HG02678 (cell line): ENCODE results near the gene STARD4.

ENCODE experiments used
- ATAC-seq: cut with Tn5 transposase; IDR thresholded peaks from one replicate; pipeline ENCODE4 v1.9.1; 2021; ENCODE audit warnings: mild to moderate bottlenecking, moderate library complexity; ENCODE audit not compliant: unreplicated experiment

STARD4 gene

DNA sequence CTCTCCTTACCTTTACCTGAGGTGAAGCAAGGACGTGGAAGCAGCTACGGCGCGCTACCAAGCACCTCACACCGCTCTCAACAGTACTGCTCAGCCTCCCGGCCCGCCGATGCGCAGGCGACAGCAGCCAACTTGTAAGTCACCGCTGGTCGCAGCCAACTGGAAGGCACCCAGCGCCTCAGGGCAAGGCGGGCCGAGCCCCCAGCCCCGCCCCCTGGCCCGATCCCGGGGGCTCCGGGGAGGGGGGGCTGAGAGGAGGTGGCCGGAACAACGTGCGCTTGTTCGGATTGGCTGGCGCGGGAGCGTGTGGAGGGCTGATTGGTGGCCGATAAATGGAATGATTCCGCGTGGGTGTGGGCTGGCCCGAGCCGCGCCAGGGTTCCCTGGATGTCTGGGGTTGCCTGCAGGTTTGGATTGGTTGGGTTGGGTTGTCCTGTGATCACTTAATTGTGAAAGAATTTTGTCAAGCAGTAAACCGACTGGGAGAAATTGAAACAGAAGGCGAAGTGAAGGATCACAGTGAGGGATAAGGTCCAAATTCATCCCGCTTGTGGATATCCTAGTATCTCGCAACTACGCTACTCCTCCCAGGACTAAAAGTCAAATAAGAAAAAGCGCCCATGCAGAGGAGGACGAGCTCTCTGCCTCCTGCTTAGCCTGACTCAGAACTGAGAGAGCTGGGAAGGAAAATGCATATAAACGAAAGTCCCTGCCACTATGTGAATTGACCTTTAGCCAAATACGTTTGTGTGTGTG, at the start of gene STARD4:
STARD4 (minus strand) TSS at position 161 of the 756 bp plus-strand sequence. CDS start 5,102 bp downstream, outside the sequence.
- ATAC-seq: peak; percentile 89

GRCh38 chr5:111559680-111560079, 47.3 kb upstream of the STARD4 start:
- no peak for ATAC-seq

DNA sequence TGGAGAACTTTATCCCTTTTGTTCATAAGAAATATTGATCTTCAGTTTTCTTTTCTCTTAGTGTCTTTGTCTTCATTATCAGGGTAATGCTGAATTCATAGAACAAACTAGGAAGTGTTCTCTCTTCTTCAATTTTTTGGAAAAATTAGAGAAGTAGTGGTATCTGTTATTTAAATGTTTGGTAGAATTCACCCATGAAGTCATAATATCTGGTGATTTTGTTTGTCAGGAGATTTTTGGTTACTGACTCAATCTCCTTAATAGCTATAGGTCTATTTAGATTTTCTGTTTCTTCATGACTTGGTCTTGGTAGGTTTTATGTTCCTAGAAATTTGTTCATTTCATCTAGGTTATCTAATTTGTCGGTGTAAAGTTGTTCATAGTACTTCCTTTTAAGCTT, 45.4 kb upstream of the STARD4 start:
- ATAC-seq: no peak

GRCh38 chr5:111557111-111557510, 44.8 kb upstream of the STARD4 start:
- no peak for ATAC-seq

DNA sequence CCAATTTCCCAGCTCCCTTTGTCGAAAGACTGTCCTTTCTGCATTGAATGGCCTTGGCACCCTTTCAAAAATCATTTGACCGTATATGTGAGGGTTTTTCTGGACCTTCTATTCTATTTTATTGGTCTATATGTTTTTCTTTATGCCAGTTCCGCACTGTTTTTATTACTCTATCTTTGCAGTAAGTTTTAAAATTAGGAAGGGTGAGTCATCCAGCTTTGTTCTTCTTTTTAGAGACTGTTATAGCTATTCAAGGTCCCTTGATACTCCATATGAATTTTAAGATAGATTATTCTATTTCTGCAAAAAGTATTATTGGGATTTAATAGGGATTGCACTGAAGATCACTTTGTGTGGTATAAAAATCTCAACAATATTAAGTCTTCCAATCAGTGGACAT, 44.2 kb upstream of the STARD4 start:
- no peak for ATAC-seq

DNA sequence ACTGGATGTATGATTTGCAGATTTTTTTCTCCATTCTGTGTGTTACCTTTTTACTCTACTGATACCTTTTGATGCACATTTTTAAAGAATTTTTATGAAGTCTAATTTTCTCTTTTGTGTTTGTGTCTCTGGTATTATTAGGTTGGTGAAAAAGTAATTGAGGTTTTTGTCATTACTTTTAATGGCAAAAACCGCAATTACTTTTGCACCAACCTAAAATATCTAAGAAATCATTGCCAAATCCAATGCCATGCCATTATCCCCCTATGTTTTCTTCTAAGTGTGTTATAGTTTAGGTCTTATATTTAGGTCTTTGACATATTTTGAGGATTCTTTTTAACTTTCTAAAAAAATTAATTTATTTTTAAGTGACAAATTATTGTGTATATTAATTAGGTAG, 43.4 kb upstream of the STARD4 start:
- ATAC-seq: no peak

DNA sequence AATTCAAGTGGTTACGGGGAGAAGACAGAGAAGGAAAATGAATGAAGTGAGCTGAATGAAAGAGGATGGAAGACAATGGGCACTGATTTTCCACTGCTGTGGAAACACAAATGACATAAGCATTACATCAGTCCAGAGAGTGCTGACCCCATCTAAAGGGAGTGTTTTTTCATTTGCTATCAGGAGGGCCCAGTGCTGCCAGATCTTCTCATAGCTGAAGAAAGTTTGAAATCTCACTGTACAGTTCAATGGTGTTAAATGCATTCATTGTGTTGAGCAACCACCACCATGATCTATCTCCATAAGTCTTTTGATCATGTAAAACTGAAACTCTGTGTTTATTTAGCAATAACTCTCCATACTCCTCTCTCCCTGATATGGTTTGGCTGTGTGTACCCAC, 41.5 kb upstream of the STARD4 start:
- ATAC-seq: no peak

- ATAC-seq: no peak
Measured at GRCh38 chr5:111552896-111553295, 40.6 kb upstream of the STARD4 start.

DNA sequence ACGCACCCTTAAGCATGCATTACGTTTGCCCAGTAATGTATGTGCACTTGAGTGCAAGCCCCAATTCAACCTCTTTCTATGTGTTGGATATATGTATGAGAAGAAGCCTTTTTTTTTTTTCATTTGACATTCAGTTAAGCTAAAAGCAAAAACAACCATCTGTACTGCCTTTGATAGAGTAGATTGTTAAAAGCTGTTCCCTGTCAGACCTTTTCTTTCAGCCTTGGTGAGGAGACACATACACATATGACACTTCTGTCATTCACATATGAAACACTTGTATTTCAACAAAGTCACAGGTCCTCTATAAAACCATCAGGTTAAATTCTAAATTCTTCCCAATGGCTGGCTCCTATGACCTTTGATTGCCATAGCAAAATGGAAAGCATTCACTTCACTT, 40.2 kb upstream of the STARD4 start:
- ATAC-seq: no peak

GRCh38 chr5:111551569-111552275, 39.4 kb upstream of the STARD4 start:
- ATAC-seq: no peak

DNA sequence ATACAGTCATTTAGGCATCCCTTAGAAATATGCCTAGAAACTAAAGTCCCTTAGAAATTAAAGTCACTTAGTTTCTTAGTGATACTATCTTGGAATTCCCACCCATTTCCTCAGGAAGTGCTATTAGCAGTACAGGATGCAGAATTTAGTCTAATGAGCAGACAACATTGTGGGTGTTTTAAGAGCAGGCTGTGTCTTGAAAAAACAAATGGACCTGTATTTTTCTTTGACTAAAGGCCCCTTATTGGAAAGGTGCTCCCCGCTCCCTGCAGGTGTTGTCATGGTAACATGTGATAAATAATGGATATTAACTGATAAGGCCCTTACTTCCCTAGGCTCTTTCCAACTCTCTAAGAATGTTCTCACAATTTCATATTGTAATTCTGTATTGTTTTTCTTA, 38.8 kb upstream of the STARD4 start:
- no peak for ATAC-seq

DNA sequence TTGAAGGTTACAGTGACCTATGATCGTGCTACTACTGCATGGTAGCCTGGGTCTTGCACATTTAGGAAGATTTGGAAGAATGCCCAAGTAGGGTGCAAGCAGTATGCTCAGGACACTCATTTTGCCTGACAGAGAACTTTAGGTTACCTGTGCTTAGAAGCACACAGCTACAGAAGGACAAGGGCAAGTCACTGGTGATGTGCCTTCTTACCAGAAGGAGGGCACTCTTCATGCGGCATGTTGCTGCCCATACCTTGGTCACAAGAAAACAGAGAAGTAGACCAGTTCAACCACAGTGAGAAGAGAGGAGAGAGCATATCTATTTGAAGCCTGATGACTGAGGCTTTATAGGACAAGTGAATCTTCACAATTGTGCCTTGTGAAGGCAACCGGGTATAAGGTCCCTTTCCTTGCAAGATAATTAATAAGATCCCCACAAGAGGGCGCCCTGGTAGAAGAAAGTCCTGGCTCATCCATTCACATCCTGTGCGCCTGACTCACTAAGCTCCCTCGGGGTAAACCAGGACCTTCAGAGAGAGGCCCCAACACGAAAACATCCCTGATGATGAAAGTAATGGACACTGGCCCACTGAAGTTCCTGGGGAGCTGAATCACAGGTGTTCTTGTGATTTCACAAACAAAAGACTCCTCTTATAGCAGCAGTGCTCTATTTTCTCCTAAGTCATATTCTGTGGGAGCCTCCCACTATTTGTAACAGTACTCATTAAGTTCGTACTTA, 38.1 kb upstream of the STARD4 start:
- ATAC-seq: peak; percentile 94

DNA sequence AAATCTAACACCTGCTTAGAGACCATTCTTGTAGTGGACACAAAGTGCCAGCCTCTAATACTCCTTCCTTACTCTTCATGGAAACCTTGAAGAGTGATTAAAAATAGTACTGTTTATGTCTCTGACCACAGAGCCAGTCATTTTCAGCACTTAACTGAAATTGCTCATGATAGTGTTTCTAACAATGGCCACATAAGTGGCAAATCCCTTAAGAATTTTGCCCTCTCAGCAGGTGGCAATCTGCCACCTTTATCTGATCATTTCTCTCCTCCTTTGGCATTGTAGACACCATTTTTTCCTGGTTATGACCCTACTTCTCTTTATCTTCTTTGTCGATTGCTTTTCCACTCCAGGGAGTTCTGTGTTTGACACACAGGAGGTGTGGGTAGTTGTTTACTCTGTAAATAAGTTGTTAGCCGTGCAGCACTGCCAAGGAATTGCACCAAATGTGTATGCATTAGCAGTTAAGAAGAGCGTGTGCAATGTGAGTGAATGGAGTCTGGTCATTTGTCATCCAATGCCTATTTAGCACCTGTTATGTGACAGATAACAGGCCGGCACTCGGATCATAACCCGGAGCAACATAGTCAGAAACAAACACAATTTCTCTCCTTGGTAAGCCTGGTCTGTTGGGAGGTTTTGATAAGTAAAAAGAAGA, 36.8 kb upstream of the STARD4 start:
- ATAC-seq: no peak

- no peak for ATAC-seq
Measured at GRCh38 chr5:111548348-111548950, 36.1 kb upstream of the STARD4 start.

DNA sequence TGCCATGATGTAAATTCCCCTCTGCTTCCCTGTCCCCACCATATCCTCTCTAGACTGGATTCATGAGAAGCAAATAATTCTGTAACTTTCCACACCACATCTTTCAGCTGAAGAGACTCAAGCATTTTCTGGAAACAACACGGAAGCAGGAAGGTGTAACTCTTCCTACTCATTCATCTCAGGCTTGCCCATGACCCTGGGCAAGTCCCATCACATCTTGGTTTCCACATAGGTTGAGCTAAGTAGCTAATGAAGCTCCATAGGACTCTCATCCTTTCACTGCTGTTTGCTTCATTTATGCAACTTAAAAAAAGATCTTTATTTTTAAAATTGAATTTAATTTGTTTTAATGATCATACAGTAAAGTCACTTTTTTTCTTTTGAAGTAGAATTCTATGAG, 32.7 kb upstream of the STARD4 start:
- no peak for ATAC-seq

- ATAC-seq: no peak
Measured at GRCh38 chr5:111537141-111538024, 25.0 kb upstream of the STARD4 start.

GRCh38 chr5:111535879-111536549, 23.7 kb upstream of the STARD4 start:
- ATAC-seq: no peak

DNA sequence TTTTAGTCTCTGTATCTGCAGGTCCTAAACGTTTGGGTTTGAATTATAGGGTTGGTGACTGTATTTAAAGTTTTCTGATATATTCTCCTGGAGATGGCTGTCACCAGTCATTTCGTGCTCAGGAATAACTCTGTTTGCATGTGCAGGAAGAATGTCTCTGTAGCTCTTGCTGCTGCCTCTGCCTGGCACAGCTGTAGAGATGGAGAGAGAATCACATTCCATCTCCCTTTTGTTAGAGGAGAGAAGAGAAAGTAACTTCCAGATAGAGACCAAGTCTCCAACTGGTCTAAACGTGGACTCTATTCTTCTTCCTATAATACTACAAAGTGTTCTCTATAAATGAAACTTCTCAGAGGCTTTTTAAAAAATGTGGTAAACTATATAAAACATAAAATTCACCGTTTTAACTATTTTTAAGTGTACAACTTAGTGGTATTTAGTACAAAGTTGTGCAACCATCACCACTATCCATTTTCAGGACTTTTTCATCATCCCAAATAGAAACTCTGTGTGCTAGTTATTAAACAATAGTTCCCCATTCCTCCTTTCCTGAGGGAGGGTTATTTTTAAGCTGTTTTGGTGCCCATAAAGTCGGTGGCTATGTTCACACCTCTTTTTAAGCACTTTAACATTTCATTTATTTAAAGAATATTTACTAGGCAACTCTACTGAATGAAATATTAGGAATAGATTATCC, 20.7 kb upstream of the STARD4 start:
- no peak for ATAC-seq

GRCh38 chr5:111530298-111530740, 18.0 kb upstream of the STARD4 start:
- peak; percentile 96 for ATAC-seq
